Measurements from ENCODE around the gene PARD3.

The PARD3 gene

GRCh38 chr10:34126371-34127151 lies 688.5 kb downstream of the PARD3 start:
- DNase-seq (ENCODE audit: low read depth), result no peak

- DNase-seq (ENCODE audit: low read depth), result no peak
Observed at GRCh38 chr10:34125702-34126101, 689.4 kb downstream of the PARD3 start.

- DNase-seq (ENCODE audit: low read depth), result no peak
Observed at GRCh38 chr10:34124522-34125035, 690.5 kb downstream of the PARD3 start.

- no peak for DNase-seq (ENCODE audit: low read depth)
Observed at GRCh38 chr10:34121781-34122622, 693.1 kb downstream of the PARD3 start.

- DNase-seq (ENCODE audit: low read depth), result no peak
Observed at GRCh38 chr10:34121125-34121753, 693.9 kb downstream of the PARD3 start.

- DNase-seq (ENCODE audit: low read depth), result no peak
Observed at GRCh38 chr10:34119456-34119855, 695.6 kb downstream of the PARD3 start.

- no peak for DNase-seq (ENCODE audit: low read depth)
Observed at GRCh38 chr10:34116681-34117271, 698.3 kb downstream of the PARD3 start.

GRCh38 chr10:34116220-34116641 lies 698.9 kb downstream of the PARD3 start:
- DNase-seq (ENCODE audit: low read depth), result no peak

GRCh38 chr10:34114914-34115313 lies 700.2 kb downstream of the PARD3 start:
- DNase-seq (ENCODE audit: low read depth), result no peak

- no peak for DNase-seq (ENCODE audit: low read depth)
Observed at GRCh38 chr10:34113504-34114225, 701.4 kb downstream of the PARD3 start.

GRCh38 chr10:34112171-34112782 lies 702.8 kb downstream of the PARD3 start:
- no peak for DNase-seq (ENCODE audit: low read depth)

GRCh38 chr10:34111179-34111578 lies 703.9 kb downstream of the PARD3 start:
- no peak for DNase-seq (ENCODE audit: low read depth)

GRCh38 chr10:34109952-34110702 lies 705.0 kb downstream of the PARD3 start:
- DNase-seq (ENCODE audit: low read depth), result no peak

- no peak for DNase-seq (ENCODE audit: low read depth)
Observed at GRCh38 chr10:34109495-34109894, 705.6 kb downstream of the PARD3 start.

GRCh38 chr10:34107626-34108516 lies 707.2 kb downstream of the PARD3 start:
- no peak for DNase-seq (ENCODE audit: low read depth)

- DNase-seq (ENCODE audit: low read depth), result no peak
Observed at GRCh38 chr10:34106356-34106885, 708.7 kb downstream of the PARD3 start.

GRCh38 chr10:34104829-34105572 lies 710.1 kb downstream of the PARD3 start:
- DNase-seq (ENCODE audit: low read depth), result no peak

- no peak for DNase-seq (ENCODE audit: low read depth)
Observed at GRCh38 chr10:34102893-34103506, 712.1 kb downstream of the PARD3 start.

All from stimulated activated CD8-positive, alpha-beta memory T cell treated with anti-CD3 and anti-CD28 coated beads, Interleukin-15, amount 100 ng/mL, for 24 hours (primary cell).